ENCODE data around the gene ARHGEF6. TPM values are rescaled to one million over a fixed set of nuclear protein-coding genes. Genes with fewer than 3 reads are reported as not detected.

The ARHGEF6 gene
- total and polyA plus RNA-seq, 2 experiments from 2014 or later = 2.5 to 6.0 TPM

DNA sequence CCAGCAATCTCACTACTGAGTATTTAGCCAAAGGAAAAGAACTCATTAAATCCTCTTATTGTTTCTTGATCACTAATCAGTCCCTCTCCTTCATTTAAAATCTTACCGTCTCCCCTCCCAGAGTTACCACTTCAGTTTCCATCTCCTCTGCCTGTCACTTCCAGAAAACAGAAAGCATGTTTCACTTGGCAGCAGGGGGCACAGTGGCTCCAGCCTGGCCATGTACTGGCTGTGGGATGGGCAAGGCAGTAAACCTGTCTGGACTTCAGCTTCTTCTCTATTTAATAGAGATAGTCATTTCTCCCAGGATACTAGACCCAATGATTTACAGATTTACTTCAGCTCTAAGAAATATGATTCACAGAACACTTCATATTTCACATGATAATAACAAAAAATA is 69.6 kb downstream of the ARHGEF6 start:
- Mint-ChIP-seq H3K9me3 (no peaks in the 10 kb centered on the region), H3K36me3 (ENCODE audit: low read depth) (no peaks in the 10 kb centered on the region), H3K27ac (no peak overlapping the region), H3K4me3 (no peak overlapping the region), H3K4me1 (peaks cover 8% of the 10 kb centered on the region; the same call in 2 of the 3 replicates), H3K27me3 (ENCODE audit: insufficient read depth, low read depth, poor library complexity) (no peaks in the 10 kb centered on the region)
- H3K4me2 ChIP-seq = no peak overlapping the region
- no peaks in the 10 kb centered on the region for H3K27me3 ChIP-seq (ENCODE audit: insufficient read depth)
- H3K79me2 ChIP-seq (replicated peaks; ENCODE audit: insufficient read depth) = no peaks in the 10 kb centered on the region
- H3K9me2 ChIP-seq (ENCODE audit: insufficient read depth) = no peaks in the 10 kb centered on the region
- TF ChIP-seq, protein P1, sequence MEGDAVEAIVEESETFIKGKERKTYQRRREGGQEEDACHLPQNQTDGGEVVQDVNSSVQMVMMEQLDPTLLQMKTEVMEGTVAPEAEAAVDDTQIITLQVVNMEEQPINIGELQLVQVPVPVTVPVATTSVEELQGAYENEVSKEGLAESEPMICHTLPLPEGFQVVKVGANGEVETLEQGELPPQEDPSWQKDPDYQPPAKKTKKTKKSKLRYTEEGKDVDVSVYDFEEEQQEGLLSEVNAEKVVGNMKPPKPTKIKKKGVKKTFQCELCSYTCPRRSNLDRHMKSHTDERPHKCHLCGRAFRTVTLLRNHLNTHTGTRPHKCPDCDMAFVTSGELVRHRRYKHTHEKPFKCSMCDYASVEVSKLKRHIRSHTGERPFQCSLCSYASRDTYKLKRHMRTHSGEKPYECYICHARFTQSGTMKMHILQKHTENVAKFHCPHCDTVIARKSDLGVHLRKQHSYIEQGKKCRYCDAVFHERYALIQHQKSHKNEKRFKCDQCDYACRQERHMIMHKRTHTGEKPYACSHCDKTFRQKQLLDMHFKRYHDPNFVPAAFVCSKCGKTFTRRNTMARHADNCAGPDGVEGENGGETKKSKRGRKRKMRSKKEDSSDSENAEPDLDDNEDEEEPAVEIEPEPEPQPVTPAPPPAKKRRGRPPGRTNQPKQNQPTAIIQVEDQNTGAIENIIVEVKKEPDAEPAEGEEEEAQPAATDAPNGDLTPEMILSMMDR (conservative IDR thresholded peaks at IDR 0.05; ENCODE audit: low read depth in 2 of 2) = peak; percentile 40 to 79
- TF ChIP-seq CREB1 (CRISPR knock-in tag; IDR thresholded peaks at IDR 0.05; ENCODE audit: low read depth) = no peak
- no peaks in the 10 kb centered on the region for H4K20me1 ChIP-seq (replicated peaks; ENCODE audit: insufficient read depth)
- DNase-seq (ENCODE audit: low spot score) (peak; percentile 27), ATAC-seq (peak; percentile 65)
- peaks cover 6% of the 10 kb centered on the region; the same call in 1 of the 2 replicates for H3K4me1 ChIP-seq (ENCODE audit: insufficient read depth)
- no peak overlapping the region for H2AFZ ChIP-seq
- H3K4me3 ChIP-seq = no peak overlapping the region
- no peaks in the 10 kb centered on the region for H3K36me3 ChIP-seq (ENCODE audit: insufficient read depth)
- H3K27ac ChIP-seq (ENCODE audit: low read depth) = no peak overlapping the region
- H3F3A ChIP-seq (replicated peaks; ENCODE audit: low read depth) = no peaks in the 10 kb centered on the region

GRCh38 chrX:136710325-136710951 is 70.3 kb downstream of the ARHGEF6 start:
- no peak overlapping the region for H3K4me3 ChIP-seq
- H3K36me3 ChIP-seq (ENCODE audit: insufficient read depth) = no peaks in the 10 kb centered on the region
- H3K9me2 ChIP-seq (ENCODE audit: insufficient read depth) = no peaks in the 10 kb centered on the region
- H2AFZ ChIP-seq = no peak overlapping the region
- no peak for DNase-seq (ENCODE audit: low spot score)
- Mint-ChIP-seq H3K4me1 (peaks cover 8% of the 10 kb centered on the region; the same call in 2 of the 3 replicates), H3K27me3 (ENCODE audit: insufficient read depth, low read depth, poor library complexity) (no peaks in the 10 kb centered on the region), H3K36me3 (ENCODE audit: low read depth) (no peaks in the 10 kb centered on the region), H3K27ac (no peak overlapping the region), H3K9me3 (no peaks in the 10 kb centered on the region), H3K4me3 (no peak overlapping the region)
- no peaks in the 10 kb centered on the region for H4K20me1 ChIP-seq (replicated peaks; ENCODE audit: insufficient read depth)
- H3K4me1 ChIP-seq (ENCODE audit: insufficient read depth) = peaks cover 6% of the 10 kb centered on the region; the same call in 1 of the 2 replicates
- no peak overlapping the region for H3K27ac ChIP-seq (ENCODE audit: low read depth)
- ATAC-seq = no peak
- H3K79me2 ChIP-seq (replicated peaks; ENCODE audit: insufficient read depth) = no peaks in the 10 kb centered on the region
- no peaks in the 10 kb centered on the region for H3F3A ChIP-seq (replicated peaks; ENCODE audit: low read depth)
- no peaks in the 10 kb centered on the region for H3K27me3 ChIP-seq (ENCODE audit: insufficient read depth)
- H3K4me2 ChIP-seq = no peak overlapping the region
- TF ChIP-seq, protein P2, sequence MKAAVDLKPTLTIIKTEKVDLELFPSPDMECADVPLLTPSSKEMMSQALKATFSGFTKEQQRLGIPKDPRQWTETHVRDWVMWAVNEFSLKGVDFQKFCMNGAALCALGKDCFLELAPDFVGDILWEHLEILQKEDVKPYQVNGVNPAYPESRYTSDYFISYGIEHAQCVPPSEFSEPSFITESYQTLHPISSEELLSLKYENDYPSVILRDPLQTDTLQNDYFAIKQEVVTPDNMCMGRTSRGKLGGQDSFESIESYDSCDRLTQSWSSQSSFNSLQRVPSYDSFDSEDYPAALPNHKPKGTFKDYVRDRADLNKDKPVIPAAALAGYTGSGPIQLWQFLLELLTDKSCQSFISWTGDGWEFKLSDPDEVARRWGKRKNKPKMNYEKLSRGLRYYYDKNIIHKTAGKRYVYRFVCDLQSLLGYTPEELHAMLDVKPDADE (IDR thresholded peaks at IDR 0.05) = no peak
- TF ChIP-seq EZH2 (IDR thresholded peaks at IDR 0.05; ENCODE audit: low read depth, unreplicated experiment) (no peak), POLR2AphosphoS5 (IDR thresholded peaks at IDR 0.05; ENCODE audit: low read depth) (no peak), JUNB (IDR thresholded peaks at IDR 0.05; ENCODE audit: unreplicated experiment) (no peak), ZNF462 (CRISPR knock-in tag; IDR thresholded peaks at IDR 0.05) (no peak), NANOG (IDR thresholded peaks at IDR 0.05; ENCODE audit: borderline replicate concordance) (no peak), EZH2phosphoT487 (IDR thresholded peaks at IDR 0.05; ENCODE audit: unreplicated experiment) (no peak)

Data from GM23338 (cell line).